Measurements from ENCODE around the gene TGFA. TPM values are rescaled to one million over a fixed set of nuclear protein-coding genes. Genes with fewer than 3 reads are reported as not detected.

Gene TGFA
- total RNA-seq, 1 experiment from 2014 or later = 50.1 TPM

- H3K27ac ChIP-seq (ENCODE audit: low read depth, low read length) = no peak overlapping the region
- RAD21 ChIA-PET (ENCODE audit: low non-redundant PET in 1 of 2, low total read pairs in 2 of 2, uncharacterized antibody in 2 of 2, unreplicated experiment in 2 of 2) = no interaction called here
- DNase-seq (ENCODE audit: low read depth, low spot score) (no peak), ATAC-seq (no peak)
- H3K9me2 ChIP-seq (ENCODE audit: insufficient read depth) = no peaks in the 10 kb centered on the region
- H3K4me3 ChIP-seq (replicated peaks in 1 of 2; ENCODE audit: low read depth in 1 of 2, low read length in 2 of 2) = no peak overlapping the region
- no peaks in the 10 kb centered on the region for H3K4me1 ChIP-seq (ENCODE audit: control insufficient read depth in 1 of 2, insufficient read depth in 2 of 2, low read length in 2 of 2)
- peaks cover 5 to 10% of the 10 kb centered on the region in 2 experiments; a peak in 2 of 4 replicates for H3K36me3 ChIP-seq (ENCODE audit: control insufficient read depth in 1 of 2, insufficient read depth in 2 of 2, low read length in 2 of 2)
- H3K79me2 ChIP-seq (ENCODE audit: insufficient read depth, low read length) = peaks cover under 1% of the 10 kb centered on the region; the same call in 1 of the 2 replicates
- H3K9me3 ChIP-seq (ENCODE audit: control insufficient read depth in 1 of 2, insufficient read depth in 1 of 2, low read depth in 1 of 2, low read length in 2 of 2) = no peaks in the 10 kb centered on the region
- H2AFZ ChIP-seq (ENCODE audit: low read depth, low read length, poor library complexity, severe bottlenecking) = no peak overlapping the region
- H3K9ac ChIP-seq (ENCODE audit: low read length) = no peak overlapping the region
- H3K4me2 ChIP-seq (ENCODE audit: low read length) = no peak overlapping the region
- no TSS peak for BruUV-seq (replicated peaks)
- POLR2A ChIA-PET = no interaction called here
- no peaks in the 10 kb centered on the region for H4K20me1 ChIP-seq (ENCODE audit: insufficient read depth)
- intact Hi-C loops (cut with micrococcal nuclease) = no loop called here
- CTCF ChIA-PET = no interaction called here
- TF ChIP-seq SP1 (IDR thresholded peaks at IDR 0.05; ENCODE audit: low read depth) (no peak), SIN3A (IDR thresholded peaks at IDR 0.05; ENCODE audit: low read depth) (no peak), ATF3 (IDR thresholded peaks at IDR 0.05) (no peak), YY1 (IDR thresholded peaks at IDR 0.05; ENCODE audit: extremely low read depth, insufficient replicate concordance, low read depth, low read length) (no peak), EZH2 (IDR thresholded peaks at IDR 0.05) (no peak), CBX3 (IDR thresholded peaks at IDR 0.05; ENCODE audit: low read depth) (no peak), SRF (IDR thresholded peaks at IDR 0.05; ENCODE audit: low read depth) (no peak), TCF7L2 (IDR thresholded peaks at IDR 0.05; ENCODE audit: borderline replicate concordance, extremely low read depth, insufficient read depth, insufficient read length) (no peak), REST (IDR thresholded peaks at IDR 0.05; ENCODE audit: low read depth) (no peak), ZNF274 (IDR thresholded peaks at IDR 0.05; ENCODE audit: low read depth, low read length) (no peak), CTCF (IDR thresholded peaks at IDR 0.05 in 2 of 3, conservative IDR thresholded peaks at IDR 0.05 in 1 of 3; ENCODE audit: borderline replicate concordance in 1 of 3, insufficient read depth in 1 of 3, low read depth in 2 of 3, low read length in 2 of 3) (no peak)
- H3K27me3 ChIP-seq (ENCODE audit: insufficient read depth, low read length) = no peaks in the 10 kb centered on the region
Observed at GRCh38 chr2:70461981-70462876, 91.4 kb downstream of the TGFA start.

Data from HCT116 (cell line).